ENCODE measurements around the gene KRTAP17-1.
A peak's percentile ranks its signal among the peaks of the same experiment; 100 is the strongest.

The KRTAP17-1 gene

DNA sequence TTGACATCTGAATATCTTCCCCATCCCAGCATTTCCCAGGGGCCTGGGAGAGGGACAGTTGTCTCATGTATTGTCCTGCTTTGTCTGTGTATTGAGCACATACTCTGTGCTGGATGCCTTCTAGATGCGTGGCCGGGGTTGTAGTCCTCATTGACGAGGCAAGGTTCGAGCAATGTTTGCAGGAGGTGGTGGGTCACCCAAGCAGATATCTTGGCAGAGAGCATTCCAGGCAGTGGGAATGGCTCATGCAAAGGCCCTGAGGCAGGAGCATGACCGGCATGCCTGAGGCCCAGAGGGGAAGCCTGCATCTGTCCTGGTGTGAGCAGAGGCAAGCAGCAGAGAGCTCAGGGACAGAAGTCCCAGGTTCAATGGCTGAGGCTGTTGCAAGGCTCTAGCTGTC is 17.6 kb upstream of the KRTAP17-1 start:
- DNase-seq (ENCODE audit: low read depth in 2 of 2), result no peak

DNA sequence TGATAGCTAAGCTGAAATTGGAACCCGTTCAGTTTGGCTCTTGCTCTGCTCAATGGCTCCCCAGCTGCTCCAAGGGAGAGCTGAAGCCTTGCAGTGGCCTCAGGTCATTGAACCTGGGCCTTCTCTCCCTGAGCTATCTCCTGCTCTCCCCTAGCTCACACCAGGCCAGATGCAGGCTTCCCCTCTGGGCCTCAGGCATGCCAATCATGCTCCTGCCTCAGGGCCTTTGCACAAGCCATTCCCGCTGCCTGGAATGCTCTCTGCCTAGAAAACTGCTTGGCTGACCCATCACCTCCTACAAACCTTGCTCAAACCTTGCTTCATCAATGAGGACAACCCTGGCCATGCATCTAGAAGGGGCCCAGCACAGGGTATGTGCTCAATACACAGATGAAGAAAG is 16.7 kb upstream of the KRTAP17-1 start:
- no peak for DNase-seq (ENCODE audit: low read depth in 2 of 2)

DNA sequence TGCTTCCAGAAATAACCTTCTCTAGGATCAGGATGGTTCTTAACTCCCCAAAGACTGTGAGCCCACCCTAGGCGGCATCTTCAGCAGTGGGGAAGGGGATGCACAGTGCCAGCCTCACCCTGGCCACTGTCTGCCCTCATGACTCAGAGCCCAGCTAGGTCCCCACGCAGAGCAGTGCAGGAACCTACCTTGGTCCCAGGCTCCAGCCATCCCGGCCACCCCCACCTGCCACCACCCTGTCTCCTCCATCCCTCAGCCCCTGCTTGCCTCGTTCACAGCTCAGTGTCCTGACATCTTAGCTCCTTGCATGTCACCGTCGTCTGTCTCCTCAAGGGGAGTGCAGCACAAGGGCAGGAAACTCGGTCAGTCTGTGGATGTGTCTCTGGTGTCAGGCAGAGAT is 16.1 kb upstream of the KRTAP17-1 start:
- DNase-seq (ENCODE audit: low read depth in 2 of 2), result no peak

DNA sequence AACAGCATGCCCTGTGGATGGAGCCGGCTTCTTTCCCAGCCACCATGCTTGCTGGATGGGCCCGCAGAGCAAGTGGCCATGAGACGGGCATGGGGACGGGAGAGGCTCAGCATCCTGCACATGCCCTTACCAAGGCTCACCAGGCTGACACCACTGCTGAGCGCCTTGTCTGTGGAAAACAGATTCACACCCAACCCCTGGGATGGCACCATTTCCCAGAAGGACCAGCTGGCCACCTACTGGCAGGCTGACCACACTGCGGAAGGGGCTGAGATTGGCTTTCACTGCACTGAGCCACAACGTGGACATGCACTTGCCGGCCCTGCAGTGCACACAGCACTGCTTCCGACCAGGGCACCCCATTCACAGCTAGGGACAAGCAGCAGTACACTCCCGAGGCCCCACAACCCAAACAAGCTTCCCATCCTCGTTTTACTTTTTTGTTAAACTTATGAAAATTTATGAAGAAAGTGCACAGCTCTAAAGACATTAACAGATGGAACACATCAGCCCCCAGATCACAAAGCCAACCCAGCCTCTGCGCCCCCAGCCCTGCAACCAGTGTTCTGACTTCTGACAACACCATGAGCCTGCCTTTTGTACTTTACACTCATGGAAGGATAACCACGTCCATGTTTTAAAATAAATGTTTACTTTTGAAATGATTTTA is 13.9 kb upstream of the KRTAP17-1 start:
- DNase-seq (ENCODE audit: low read depth in 2 of 2), result no peak

DNA sequence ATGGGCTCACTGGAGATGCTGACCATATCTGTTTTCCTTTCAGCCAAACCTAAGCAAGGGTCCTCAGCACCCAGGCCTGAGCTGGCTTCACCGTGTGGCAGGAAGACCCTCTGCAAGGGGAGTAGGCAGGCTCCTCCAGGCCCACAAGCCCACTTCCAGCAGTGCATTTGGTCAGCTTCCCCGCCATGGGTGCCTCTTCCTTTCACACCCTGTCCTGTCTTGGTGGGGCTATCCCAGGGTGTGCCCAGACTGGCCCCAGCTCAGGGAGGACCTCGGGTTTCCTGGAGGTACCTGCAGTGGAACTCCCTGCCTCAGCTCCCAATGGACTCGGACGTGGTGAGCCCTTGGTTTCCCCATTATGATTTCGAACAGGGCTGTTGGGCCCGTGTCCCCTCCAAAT is 12.7 kb upstream of the KRTAP17-1 start:
- DNase-seq (ENCODE audit: low read depth in 2 of 2), result no peak

DNA sequence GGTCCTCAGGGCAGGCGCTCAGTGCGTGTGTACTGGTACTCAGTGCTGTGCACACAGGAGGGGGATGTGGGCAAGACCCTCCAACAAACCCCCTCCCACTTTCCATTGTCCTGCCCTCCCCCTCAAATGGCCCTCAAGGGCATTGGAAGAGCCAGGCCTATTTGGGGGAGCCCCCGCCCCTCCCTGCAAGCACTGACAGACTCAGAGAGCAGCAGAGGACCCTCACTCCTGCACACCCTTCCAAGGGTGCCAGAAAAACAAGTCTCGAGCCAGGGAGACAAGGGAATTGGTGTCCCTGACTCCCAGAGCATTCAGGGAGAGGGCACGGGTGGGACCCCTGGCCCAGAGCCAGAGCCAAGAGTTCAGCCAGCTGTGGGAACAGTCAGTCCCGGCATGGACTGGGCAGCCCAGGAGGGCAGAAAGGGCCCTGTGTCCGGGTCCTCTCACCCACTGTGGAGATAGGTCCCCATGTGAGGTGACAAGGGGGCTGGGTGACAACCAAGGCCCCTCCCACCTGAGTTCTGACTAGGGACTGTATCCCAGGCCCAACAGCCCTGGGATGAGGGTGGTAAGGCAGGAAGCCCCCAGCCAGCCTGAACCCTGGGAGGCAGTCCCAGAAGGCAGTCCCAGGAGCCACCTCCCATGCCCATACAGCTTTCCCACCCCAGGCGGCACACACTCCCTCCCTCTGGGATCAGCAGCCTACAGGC is 12.1 kb upstream of the KRTAP17-1 start:
- no peak for DNase-seq (ENCODE audit: low read depth in 2 of 2)

DNA sequence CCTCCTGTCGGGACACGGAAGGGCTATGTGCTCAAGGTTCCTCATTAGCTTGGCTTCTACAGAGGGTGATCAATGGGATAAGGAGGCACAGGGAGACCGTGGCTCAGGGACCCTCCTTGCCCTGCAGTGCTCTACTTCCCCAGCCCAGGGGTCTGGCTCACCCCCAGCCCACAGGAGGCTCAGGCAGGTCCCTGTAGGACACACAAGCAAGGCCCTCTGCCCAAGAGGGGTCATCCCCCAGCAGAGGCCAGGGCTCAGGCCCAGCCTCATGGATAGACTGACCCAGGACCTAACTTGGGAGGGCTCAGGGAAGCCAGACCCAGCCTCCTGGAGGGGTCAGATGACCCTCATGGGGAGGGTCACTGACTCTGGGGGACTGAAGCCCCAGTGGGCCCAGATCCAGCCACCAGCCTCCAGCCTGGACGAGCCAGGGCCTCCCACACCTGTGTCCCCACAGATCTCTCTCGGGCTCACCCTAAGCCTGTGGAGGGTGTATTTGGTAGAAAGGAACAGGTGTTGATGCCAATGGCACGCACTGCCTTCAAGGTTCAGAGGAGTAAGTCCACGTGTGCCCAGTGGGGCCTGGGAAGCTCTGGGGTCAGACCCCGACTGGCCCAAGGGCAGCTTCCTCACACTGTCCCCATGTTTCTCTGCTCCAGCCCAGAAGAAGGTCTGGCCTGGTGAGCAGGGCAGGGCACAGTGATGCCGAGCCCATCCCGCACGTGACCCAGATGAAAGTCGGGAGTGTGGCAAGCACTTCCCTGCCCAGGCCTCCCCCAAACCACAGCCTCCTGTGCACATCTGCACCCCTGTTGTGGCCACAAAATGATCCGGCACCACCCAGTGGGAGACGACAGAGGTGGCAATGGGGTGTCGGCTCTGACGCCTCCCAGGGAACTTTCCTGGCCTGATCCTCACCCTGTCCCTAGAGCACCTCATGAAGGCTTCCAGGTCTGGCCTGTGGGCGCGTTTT is 10.9 kb upstream of the KRTAP17-1 start:
- DNase-seq (ENCODE audit: low read depth in 2 of 2), result no peak

DNA sequence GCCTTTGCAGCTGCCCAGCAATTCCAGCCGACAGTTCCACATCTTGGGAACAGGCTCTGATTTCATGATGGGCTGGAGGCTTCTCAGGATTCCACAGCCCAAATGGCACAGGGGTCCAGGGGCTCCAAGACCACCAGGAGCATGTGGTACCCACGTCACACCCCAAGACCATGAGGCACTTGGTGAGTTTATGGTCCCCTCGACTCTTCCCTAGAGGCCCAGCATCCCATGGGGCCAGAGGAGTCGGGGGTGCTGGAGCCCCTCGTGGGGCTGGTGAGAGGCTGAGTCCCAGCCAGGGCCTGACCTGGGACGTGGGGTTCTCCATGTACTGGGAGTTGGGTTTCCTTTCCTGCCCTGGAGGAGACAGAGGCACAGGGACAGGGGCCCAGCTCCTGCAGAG is 10.1 kb upstream of the KRTAP17-1 start:
- DNase-seq (ENCODE audit: low read depth in 2 of 2), result no peak

DNA sequence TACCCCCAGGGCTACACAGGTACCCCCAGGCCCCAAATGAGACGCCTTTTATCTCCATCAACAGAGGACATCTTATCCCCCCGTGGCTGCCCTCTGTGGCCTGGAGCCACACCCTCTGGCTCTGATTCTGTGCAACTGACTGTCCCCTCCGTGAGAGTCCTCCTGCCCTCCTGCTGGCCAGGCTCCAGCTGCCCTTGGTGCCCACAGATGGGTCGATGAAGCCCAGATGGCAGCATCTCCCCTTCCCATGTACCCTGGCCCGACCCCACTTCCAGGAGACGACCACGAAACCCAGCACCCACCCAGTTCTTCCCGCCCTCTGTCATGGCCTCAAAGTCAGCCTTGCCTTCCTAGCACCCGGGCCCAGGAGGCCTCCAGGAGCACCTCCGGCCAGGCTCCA is 9.6 kb upstream of the KRTAP17-1 start:
- no peak for DNase-seq (ENCODE audit: low read depth in 2 of 2)

DNA sequence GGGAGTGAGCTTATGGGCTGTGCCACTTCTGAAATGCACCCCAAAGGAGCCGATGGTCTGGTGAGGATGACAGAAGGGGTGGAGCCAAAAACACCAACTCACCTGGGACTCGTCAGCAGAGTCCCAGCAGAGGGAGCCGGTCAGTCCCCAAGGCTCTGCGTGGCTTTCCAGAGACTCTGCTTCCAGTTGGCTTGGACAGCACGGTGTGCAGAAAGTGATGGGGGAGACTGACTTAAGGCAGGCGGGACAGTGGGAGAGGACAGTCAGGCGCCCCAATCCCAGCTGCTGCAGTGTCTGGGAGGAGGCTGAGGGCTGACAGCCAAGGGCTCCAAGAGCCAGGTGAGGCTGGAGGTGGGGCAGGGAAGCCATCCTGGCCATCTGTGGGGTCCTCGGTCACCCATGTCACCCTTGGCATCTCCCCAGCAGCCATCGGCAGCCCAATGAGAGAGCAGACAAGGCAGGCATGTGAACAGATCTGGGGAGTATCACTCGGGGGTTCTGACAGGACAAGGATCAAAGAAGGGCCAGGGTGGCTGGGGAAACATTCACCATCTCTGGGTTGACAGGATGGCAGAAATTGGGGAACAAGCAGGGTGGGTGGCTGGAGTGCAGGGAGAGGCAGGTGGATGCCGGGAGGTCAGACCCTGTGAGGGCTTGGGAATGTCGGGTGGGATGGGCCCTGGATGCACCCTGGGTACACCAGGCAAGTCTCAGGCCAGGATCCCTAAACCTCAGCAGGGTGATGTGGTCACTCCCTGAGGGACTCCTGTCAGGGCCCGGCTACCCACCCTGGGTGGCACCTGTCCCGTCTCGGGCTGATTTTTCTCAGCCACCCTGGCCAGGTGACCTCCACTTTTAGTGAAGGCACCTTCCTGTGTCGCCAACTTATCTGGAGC is 8.9 kb upstream of the KRTAP17-1 start:
- no peak for DNase-seq (ENCODE audit: low read depth in 2 of 2)

DNA sequence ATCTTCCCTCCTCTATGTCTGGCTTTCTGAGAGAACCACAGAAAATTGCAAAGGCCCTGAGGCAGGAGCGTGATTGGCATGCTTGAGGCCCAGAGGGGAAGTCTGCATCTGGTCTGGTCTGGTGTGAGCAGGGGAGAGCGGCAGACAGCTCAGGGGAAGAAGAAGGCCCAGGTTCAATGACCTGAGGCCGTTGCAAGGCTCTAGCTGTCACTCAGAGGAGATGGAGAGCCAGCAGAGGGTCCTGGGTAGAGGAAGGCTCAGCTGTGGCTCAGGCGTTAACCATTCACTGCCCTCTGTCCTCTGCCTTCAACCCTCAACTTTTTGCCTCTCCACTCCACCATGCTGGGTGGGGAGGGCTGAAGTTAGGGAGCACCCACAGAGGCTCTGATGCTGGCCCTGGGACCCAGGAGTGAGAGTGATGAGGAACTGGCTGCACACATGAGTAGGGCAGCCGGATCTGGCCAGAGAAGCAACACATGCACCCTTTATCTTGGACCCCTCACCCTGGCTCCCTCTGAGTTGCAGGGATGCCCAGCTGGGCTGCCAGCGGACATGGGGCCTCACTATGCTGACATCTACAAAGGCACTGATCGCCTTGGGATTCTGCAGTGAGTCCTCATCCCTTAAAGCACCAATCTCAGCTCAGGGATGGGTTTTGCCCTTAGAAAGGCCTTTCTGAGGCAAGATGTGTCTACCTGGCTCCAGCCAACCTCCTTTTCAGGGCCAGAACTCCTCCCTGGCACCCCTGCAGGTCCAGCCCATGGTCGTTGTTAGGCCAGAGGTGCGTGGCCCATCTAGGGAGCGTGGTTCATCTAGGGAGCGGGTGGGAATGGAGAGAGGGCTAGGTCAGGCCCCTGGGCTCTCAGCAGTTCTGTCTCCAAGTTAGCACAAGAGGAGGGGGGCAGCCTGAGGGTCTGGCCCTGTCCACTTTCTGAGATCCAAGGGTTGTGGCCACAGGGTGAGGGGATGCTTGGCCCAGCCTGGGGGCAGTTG is 7.7 kb upstream of the KRTAP17-1 start:
- no peak for DNase-seq (ENCODE audit: low read depth in 2 of 2)

DNA sequence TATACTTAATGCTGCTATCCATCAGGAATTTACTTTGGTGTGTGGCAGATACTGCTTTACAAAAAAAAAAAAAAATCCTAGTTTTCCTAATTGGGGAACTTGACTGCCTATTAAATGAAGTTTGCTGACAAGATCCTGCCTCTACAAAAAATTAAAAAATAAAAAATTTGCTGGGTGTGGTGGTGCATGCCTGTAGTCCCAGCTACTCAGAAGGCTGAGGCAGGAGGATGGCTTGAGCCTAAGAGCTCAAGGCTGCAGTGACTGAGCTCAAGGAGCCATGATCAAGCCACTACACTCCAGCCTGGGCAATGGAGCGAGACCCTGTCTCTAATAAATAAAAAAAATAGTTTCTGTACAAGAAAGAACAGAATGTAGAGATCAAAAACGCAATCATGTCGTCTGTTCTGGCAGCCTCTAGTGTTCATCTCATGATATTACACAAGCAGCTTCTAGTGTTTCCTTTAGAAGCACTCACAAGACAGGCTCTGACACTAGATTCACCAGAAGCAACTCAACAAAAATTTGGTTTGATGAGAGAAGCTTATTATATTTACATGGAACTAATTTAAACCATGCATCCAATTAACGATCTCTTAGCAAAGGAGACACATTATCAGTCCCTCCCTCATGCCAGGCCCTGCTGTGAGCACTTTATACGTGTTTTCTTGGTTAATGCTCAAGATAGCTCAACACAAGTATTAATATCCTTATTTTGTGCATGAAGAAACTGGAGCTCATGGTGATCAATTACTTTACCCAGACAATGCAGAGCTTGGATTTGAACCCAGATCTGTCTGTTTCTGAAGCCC is 6.8 kb upstream of the KRTAP17-1 start:
- no peak for DNase-seq (ENCODE audit: low read depth in 2 of 2)

DNA sequence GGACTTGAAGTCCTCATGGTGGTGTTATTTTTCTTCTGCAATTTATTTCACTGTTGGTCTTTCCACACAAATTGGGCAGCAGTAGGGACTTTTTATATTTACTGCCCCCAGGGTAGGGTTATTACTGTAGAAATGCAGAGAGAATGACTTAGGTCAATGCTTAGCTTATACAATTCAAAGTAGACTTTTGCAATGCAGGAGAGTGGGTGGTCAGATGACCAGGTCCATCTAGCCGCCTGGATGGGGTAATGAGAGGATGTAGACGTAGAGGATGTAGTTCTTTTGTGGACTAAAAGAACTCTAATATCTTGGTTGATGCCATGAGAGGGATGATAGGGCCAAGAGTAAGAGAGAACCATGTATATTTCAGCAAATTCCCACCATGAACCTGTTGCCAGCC is 2.7 kb upstream of the KRTAP17-1 start:
- DNase-seq (ENCODE audit: low read depth in 2 of 2), result no peak

DNA sequence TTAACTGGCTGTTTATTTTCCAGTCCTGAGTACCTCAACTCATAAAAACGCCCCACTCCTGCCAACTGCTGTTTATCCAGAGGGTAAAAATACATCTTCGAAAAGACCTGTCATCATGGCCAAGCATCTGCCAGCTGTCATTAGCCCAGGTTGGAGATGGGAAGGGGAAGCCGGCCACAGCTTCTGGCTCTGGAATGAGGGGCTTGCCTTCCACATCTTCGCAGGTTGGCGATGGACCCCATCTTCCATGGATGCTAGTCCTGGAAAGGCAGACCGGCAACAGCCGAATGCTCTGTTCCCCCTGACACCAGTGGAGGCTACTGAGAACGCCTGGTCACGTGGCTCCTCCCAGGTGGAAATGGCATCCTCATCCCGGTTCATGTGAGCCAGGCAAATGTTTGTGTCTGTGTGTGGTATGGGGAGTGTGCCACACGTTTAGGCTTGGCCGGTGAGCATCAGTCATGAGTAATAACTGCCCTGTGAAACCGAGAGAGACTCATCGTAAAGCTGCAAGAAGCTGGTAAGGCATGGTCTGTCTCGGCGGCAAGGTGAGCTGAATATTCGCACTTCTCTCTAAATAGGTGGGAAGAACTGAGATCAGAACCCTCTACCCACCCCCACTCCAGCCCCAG is 420 bp upstream of the KRTAP17-1 start:
- DNase-seq (ENCODE audit: low read depth in 2 of 2), result no peak

DNA sequence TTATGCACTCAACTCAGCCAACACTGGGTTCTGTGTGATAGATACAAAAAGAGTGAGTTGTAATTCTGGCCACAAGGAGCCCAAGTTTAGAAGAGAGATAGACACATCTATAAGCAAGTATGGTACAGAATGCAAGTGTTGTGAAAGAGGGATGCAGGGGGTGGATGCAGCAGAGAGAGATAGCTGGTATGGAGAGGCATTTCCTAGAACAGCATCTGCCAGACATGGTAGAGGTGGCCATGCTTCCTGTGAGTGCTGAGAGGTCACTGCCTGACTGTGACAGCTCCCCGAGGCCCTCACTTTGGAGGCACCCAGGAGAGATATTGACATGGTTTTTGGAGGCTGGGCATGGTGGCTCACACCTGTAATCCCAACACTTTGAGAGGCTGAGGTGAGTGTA is 4.4 kb downstream of the KRTAP17-1 start:
- no peak for DNase-seq (ENCODE audit: low read depth in 2 of 2)

DNA sequence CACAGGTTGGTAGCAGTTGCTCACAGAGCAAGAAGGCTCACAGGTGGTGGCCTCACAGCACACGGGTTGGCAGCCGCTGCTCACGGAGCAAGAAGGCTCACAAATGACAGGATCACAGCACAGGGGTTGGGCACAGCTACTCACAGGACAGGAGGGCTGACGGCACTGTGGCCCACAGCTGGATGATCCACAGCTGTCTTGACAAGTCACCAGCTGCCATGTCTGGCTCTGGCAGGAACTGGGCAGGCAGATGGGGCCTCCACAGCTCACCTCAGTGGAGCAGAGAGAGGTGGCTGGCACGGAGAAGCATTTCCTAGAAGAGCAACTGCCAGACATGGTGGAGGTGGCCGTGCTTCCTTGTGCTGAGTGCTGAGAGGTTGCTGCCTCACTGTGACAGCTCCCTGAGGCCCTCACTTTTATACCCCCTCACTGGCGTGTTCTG is 6.6 kb downstream of the KRTAP17-1 start, which contains the start of gene KRTAP16-1:
Gene KRTAP16-1, minus strand, starts transcription at position 392 of the 442 bp plus-strand sequence. Its CDS starts 56 bp downstream, at position 336.
- no peak for DNase-seq (ENCODE audit: low read depth in 2 of 2)

DNA sequence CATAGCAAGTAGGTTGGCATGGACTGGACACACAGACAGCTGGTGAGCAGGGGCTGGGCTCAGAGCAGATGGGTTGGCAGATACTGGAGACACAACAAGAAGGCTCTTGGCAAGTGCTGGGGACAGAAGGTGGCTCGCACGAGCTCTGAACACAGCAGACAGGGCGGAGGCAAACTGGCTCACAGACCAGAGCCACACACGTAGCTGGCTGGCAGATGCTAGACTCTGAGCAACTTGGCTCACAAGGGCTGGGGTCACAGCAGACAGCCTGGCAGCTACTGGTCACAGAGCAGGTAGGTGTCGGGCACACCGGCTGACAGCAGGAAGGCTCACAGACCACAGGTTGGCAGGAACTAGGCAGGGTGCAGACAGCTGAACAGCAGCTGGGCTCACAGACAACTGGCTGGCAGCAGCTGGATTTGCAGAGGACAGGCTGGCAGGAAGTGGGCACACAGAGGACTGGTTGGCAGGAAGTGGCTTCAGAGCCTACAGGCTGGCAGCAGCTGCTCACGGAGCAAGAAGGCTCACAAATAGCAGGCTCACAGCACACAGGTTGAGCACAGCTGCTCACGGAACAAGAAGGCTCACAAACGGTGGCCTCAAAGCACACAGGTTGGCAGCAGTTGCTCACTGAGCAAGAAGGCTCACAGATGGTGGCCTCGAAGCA is 7.1 kb downstream of the KRTAP17-1 start:
- DNase-seq (ENCODE audit: low read depth in 2 of 2), result peak in 1 of 2 donors; percentile 74

DNA sequence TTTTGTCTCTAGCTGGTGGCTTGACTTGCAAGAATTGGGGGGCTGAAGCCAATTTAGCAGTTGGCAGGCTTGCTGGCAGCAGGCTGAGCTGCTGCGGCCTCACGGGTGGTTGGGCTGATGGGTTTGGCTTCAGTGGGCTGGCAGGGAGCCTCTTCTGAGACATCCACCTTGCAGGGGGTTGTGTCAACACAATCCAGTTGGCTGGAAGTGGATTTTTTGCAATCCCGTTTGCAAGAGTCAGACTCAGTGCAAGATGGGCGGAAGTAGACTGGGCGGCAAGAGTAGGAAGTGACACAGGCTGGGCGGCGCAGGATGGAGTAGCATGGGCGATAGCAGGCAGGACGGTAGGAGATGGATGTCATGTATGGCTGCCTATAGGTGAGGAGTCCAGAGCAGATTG is 7.9 kb downstream of the KRTAP17-1 start:
- no peak for DNase-seq (ENCODE audit: low read depth in 2 of 2)
